Glutamatergic neuron (in vitro differentiated cells): ENCODE results near the gene IL36B. TPM values are rescaled to one million over a fixed set of nuclear protein-coding genes. Genes with fewer than 3 reads are reported as not detected.

Experiments used
- DNase-seq: peaks from one replicate; pipeline ENCODE4 v3.0.0; 2022
- H3K27ac Mint-ChIP-seq: one replicate; pipeline ENCODE4 v1.8.0; 2020; ENCODE audit warnings: mild to moderate bottlenecking, mixed read lengths, inconsistent platforms; ENCODE audit not compliant: unreplicated experiment
- H3K27me3 Mint-ChIP-seq: one replicate; pipeline ENCODE4 v1.8.0; 2020; ENCODE audit warnings: mild to moderate bottlenecking, moderate library complexity, mixed read lengths, inconsistent platforms; ENCODE audit not compliant: unreplicated experiment
- H3K36me3 Mint-ChIP-seq: one replicate; pipeline ENCODE4 v1.8.0; 2020; ENCODE audit warnings: mild to moderate bottlenecking, mixed read lengths, inconsistent platforms; ENCODE audit not compliant: unreplicated experiment
- H3K4me1 Mint-ChIP-seq: one replicate; pipeline ENCODE4 v1.8.0; 2020; ENCODE audit warnings: mild to moderate bottlenecking, low read depth, mixed read lengths, inconsistent platforms; ENCODE audit not compliant: unreplicated experiment
- H3K4me3 Mint-ChIP-seq: one replicate; pipeline ENCODE4 v1.8.0; 2020; ENCODE audit warnings: mild to moderate bottlenecking, mixed read lengths, inconsistent platforms; ENCODE audit not compliant: unreplicated experiment
- H3K9me3 Mint-ChIP-seq: one replicate; pipeline ENCODE4 v1.8.0; 2020; ENCODE audit warnings: mild to moderate bottlenecking, moderate library complexity, mixed read lengths, inconsistent platforms; ENCODE audit not compliant: unreplicated experiment
- CTCF ChIP-seq: fragments of 200-600 bp; sonication (generic); IDR thresholded peaks from one replicate; pipeline ENCODE4 v1.5.0; 2021; ENCODE audit not compliant: partially characterized antibody, unreplicated experiment
- total RNA-seq: library from RNA; stranded (reverse); fragmentation: NEBNext Ultra II Directional; extraction: Animal tissue kit (Norgen Biotek cat#: 25700); gene quantifications from one replicate; pipeline ENCODE4 v1.2.1, GENCODE V29; 2021; ENCODE audit not compliant: unreplicated experiment

Gene IL36B
- total RNA-seq, 1 donor from 2014 or later, result not detected

- Mint-ChIP-seq H3K4me1 (no peaks in the 10 kb centered on the region), H3K27me3 (no peaks in the 10 kb centered on the region), H3K36me3 (peaks cover 5% of the 10 kb centered on the region), H3K4me3 (no peak overlapping the region), H3K27ac (no peak overlapping the region), H3K9me3 (peaks cover 1% of the 10 kb centered on the region)
- no peak for TF ChIP-seq CTCF
- DNase-seq, result no peak
Observed at GRCh38 chr2:113014067-113014466, 38.6 kb downstream of the IL36B start.

GRCh38 chr2:113013336-113013661, 39.4 kb downstream of the IL36B start:
- Mint-ChIP-seq H3K27me3 (no peaks in the 10 kb centered on the region), H3K9me3 (no peaks in the 10 kb centered on the region), H3K4me1 (no peaks in the 10 kb centered on the region)

GRCh38 chr2:113012436-113013335, 40.0 kb downstream of the IL36B start:
- Mint-ChIP-seq H3K9me3 (no peaks in the 10 kb centered on the region), H3K27ac (no peak overlapping the region), H3K4me1 (no peaks in the 10 kb centered on the region), H3K4me3 (no peak overlapping the region), H3K36me3 (no peaks in the 10 kb centered on the region), H3K27me3 (no peaks in the 10 kb centered on the region)
- TF ChIP-seq CTCF, result no peak
- no peak for DNase-seq

More at GRCh38 chr2:113013336-113013661, 39.4 kb downstream of the IL36B start:
- DNase-seq, result no peak
- no peak for TF ChIP-seq CTCF
- Mint-ChIP-seq H3K36me3 (no peaks in the 10 kb centered on the region), H3K4me3 (no peak overlapping the region), H3K27ac (no peak overlapping the region)

GRCh38 chr2:113011108-113011507, 41.6 kb downstream of the IL36B start:
- TF ChIP-seq CTCF, result no peak
- Mint-ChIP-seq H3K4me1 (no peaks in the 10 kb centered on the region), H3K27ac (no peak overlapping the region), H3K4me3 (no peak overlapping the region), H3K9me3 (no peaks in the 10 kb centered on the region), H3K36me3 (no peaks in the 10 kb centered on the region), H3K27me3 (no peaks in the 10 kb centered on the region)
- no peak for DNase-seq

- Mint-ChIP-seq H3K4me3 (no peak overlapping the region), H3K36me3 (no peaks in the 10 kb centered on the region), H3K9me3 (no peaks in the 10 kb centered on the region), H3K27ac (no peak overlapping the region), H3K27me3 (no peaks in the 10 kb centered on the region), H3K4me1 (no peaks in the 10 kb centered on the region)
- no peak for TF ChIP-seq CTCF
- DNase-seq, result no peak
Observed at GRCh38 chr2:113010088-113010487, 42.6 kb downstream of the IL36B start.
